Measurements from ENCODE around the gene UNC93A.
"Not testable (repeated sequence)": the region's sequence is repeated elsewhere in the genome, so short reads cannot be mapped to it uniquely, and the experiment has no call there.

The UNC93A gene

DNA sequence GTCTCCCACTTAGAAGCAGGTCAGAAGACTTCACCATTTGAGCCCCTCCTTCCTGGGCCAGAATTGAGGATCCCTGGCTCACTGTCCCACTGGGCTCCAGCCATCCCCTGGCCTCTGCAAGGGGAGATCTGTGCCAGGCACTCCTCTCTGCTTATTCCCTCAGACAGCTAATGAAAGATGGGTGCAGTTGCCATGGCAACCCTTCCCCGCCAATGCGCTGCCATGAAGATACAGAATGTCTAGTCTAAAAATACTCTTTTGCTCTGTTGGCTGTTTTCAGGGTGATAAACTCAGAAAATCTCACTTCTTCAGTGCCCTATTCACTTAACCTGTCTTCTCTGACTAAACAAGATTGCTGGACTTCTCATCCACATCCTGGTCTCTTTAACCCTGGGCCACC lies 20.2 kb downstream of the UNC93A start:
- TF ChIP-seq TAF1 (IDR thresholded peaks at IDR 0.05; ENCODE audit: borderline replicate concordance, low read depth, low read length) (no peak), POLR2A (IDR thresholded peaks at IDR 0.05; ENCODE audit: low read depth, low read length) (no peak), POLR2AphosphoS5 (IDR thresholded peaks at IDR 0.05; ENCODE audit: low read depth, low read length) (no peak)
- no peak for DNase-seq (ENCODE audit: insufficient read length)
- no peak for FAIRE-seq

DNA sequence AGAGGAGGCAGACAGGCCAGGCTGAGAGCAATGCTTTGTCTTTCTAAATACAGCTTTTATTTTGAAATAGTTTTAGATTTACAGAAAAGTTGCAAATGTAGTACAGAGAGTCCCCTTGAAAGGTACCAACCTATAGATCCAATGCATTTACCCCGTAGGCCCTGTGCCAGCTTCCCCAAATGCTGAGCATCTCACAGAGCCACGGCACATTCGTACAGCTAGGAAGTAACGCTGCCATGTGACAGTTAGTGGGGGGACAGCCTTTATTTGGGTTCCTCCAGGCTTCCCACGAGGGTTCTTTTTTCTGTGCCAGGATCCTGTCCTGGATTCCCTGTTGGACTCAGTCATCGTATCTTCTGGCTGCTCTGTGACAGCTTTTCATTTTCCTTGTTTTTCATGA lies 20.6 kb downstream of the UNC93A start:
- not testable (repeated sequence) for DNase-seq (ENCODE audit: insufficient read length); FAIRE-seq

DNA sequence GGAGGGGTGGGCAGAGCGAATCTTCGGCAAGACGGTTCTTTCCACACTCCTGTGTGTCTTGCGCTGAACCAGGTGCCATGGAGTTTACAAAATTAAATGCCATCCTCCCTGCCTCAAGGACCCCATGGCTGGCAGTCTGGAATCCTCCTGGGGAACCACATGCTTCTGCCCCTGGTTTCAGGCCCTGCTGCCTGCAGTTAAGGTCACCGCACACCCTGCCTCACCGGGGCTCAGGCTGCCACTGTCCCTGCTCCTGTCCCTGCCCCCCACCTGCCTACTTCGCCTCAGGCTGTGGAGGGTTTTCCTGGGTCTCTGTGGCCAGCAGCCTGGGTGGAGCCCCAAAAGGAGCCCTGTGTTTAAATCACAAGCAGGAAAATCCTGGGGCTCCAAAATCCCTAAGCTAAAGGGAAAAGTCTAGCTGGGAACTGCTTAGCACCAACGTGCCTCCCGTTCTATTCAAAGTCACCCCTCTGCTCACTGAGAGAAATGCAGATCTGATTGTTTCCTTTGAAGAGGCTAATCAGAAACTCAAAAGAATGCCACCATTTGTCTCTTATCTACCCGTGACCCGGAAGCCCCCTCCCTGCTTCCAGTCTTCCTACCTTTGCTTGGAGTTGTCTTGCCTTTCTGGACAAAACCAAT lies 23.2 kb downstream of the UNC93A start:
- TF ChIP-seq POLR2A (IDR thresholded peaks at IDR 0.05; ENCODE audit: low read depth, low read length) (no peak), TAF1 (IDR thresholded peaks at IDR 0.05; ENCODE audit: borderline replicate concordance, low read depth, low read length) (no peak), POLR2AphosphoS5 (IDR thresholded peaks at IDR 0.05; ENCODE audit: low read depth, low read length) (no peak)
- FAIRE-seq (no peak), DNase-seq (ENCODE audit: insufficient read length) (no peak)

DNA sequence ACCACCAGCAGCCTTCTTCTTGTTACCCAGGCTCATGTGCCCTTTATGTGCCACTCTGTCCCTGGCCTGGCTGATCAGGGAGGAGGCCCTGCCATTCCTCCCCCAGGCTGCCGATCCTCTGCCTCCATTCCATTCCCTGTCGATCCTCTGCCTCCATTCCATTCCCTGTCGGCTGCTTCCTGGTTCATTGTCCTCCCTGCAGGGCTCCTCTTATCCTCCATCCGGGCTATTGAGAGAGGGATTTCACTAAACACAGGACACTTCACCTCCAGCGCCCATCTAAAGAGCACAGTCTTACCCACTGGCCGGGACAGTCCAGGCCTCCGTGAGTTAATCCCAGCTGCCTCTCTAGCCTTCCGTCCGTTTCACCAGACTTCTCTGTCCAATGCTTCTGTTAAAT lies 26.1 kb downstream of the UNC93A start:
- FAIRE-seq (no peak), DNase-seq (ENCODE audit: insufficient read length) (no peak)
- TF ChIP-seq POLR2AphosphoS5 (IDR thresholded peaks at IDR 0.05; ENCODE audit: low read depth, low read length) (no peak), TAF1 (IDR thresholded peaks at IDR 0.05; ENCODE audit: borderline replicate concordance, low read depth, low read length) (no peak), POLR2A (IDR thresholded peaks at IDR 0.05; ENCODE audit: low read depth, low read length) (no peak)

DNA sequence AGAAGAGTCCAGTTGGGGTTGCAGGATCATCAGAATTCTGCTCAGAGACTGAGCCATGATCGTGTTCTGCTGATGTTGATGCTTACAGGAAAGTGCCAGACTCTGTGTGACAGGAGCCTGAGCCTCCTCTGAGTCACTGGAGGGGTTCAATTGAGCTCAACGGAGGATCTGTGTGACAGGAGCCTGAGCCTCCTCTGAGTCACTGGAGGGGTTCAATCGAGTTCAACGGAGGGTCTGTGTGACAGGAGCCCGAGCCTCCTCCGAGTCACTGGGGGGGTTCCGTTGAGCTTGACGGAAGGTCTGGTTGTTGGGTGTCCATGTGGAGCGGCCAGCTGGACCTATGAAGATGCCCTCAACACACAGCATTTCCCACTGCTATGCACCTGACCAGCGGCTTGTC lies 27.2 kb downstream of the UNC93A start:
- not testable (repeated sequence) for FAIRE-seq; DNase-seq (ENCODE audit: insufficient read length)

DNA sequence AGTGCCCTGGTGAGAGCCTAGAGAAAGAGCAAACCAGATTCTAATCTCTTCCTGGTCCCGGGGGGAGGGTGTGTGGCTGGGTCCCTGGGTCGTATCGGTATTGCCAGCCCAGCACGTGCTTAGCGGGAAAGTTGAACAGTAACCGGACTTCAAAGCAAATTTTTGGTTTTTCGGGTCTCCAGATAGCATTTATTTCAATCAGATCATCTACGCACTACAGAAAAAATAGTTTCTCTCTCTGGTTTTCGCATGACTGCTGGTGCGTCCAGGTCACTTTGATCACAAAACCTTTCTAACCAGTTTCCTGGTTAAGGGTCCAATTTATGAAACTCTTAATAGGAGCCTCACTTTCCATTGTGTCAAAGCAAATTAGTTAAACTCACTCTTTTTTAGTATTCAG lies 27.7 kb downstream of the UNC93A start:
- not testable (repeated sequence) for DNase-seq (ENCODE audit: insufficient read length); FAIRE-seq

DNA sequence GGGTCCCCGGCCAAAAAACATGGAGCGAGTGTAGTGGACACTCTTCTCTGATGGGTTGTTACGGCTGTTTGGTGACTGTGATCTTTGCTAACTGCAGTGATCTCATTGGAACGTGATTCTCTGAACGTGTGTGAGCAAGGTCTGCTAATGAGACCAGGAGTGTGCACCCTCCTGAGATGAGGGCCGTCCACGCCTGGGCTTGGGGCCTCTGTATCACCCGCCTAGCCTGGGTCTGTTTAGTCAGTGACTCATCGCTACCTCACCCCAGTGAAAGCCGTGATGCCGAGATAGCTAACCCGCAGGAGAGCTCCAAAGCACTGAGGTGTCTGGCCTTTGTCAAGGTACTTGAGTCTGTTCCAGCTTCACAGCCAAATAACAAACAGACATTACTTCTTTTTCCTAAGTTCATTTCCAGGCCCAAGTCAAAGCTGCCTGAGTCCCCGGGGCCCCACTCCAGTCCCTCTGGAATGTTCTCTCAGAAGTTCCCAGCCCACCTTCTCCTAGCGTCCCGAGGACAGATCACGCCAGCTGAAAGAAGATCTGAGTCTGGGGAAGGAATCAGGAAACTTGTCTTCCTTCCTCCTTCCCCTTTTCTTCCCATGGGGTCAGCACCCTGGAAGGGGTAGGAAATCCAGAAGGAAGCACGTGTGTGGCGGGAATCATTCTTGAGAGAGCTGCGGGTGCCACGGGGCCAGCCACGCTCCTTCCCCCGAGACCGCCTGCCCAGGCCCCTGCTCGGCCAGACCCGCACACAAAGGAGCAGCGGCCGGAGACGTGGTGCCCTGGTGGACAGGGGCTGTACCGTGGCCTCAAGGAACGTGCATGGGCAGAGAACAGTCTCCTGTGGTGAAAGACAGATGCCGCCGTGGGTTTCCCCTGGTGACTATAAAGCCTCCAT lies 29.0 kb downstream of the UNC93A start:
- not testable (repeated sequence) for DNase-seq (ENCODE audit: insufficient read length); FAIRE-seq

DNA sequence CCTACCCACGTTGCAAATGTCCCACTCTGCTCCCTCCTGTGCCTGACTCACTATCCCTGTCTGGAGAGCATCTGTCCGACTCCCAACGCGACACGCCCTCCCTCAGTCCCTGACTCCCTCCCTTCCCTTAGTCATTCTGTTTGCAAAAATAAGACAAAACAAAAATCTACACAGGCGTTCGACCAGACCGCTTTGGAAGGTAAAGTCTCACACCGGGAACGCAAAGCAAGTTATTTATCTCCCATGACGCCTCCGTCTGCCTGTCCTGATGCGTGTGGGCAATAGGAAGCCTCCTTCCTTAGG lies 29.6 kb downstream of the UNC93A start:
- DNase-seq (ENCODE audit: insufficient read length); FAIRE-seq: not testable (repeated sequence)

DNA sequence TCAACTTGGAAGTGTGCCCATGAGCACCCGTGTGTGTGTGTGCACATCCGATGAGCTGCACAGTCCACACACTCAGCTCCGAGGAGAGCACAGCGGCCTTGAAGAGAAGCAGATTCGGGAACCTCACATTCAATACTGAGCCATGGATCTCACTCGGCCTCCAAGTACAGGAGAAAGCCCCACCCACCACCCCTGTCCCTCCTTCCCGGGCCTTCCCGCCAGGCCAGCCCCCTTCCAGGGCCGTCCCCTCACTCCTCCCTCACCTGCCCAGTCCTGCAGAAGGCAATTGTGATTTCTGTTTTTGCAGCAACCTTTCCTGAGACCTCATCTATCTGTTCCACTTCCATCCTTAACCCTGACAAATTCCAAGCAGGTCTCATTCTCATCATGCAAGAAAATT lies 30.1 kb downstream of the UNC93A start:
- DNase-seq (ENCODE audit: insufficient read length); FAIRE-seq: not testable (repeated sequence)

DNA sequence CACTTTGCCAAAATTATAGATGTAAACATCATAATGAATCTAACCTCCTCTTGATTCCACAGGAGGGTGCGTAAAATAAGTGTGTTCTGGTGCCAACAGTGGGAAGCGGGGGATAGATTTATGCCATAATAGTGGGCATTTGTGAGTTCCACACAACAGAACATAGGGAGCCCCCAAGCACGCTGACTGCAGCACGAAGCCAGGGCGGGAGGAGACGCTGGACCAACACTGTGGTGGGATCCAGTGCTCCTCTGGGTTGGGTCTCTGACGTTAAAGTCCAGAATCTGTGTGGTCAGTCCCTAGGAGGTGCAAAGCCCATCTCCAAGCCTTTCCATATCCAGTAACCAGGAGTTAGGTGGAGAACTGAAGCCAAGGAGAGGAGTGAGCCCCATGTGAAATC lies 32.0 kb downstream of the UNC93A start:
- FAIRE-seq = no peak
- no peak for TF ChIP-seq TAF1 (IDR thresholded peaks at IDR 0.05; ENCODE audit: borderline replicate concordance, low read depth, low read length)
- no peak for TF ChIP-seq POLR2AphosphoS5 (IDR thresholded peaks at IDR 0.05; ENCODE audit: low read depth, low read length)
- TF ChIP-seq POLR2A (IDR thresholded peaks at IDR 0.05; ENCODE audit: low read depth, low read length) = no peak

DNA sequence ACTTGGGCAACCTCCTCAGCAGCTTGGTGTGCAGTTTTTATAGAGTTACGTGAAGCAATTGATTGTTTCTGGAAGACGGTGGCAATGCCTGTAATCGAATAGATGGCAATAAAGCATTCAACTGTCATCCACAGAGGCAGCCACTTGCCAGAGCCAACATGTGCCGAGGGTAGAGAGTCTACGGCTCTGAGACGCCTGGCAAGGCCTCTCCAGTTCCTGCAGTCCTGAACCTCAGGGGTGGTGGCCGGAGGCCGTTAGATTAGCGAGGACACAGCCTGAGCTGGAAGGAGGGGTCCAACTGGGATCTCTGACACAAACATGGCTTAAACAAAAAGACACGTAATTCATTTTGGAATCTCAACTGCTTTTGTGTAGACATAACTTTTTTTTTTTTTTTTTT lies 33.0 kb downstream of the UNC93A start:
- TF ChIP-seq TAF1 (IDR thresholded peaks at IDR 0.05; ENCODE audit: borderline replicate concordance, low read depth, low read length) (no peak), POLR2A (IDR thresholded peaks at IDR 0.05; ENCODE audit: low read depth, low read length) (no peak), POLR2AphosphoS5 (IDR thresholded peaks at IDR 0.05; ENCODE audit: low read depth, low read length) (no peak)
- FAIRE-seq (no peak), DNase-seq (ENCODE audit: insufficient read length) (no peak)

More for the DNA sequence above, 32.0 kb downstream of the UNC93A start:
- DNase-seq (ENCODE audit: insufficient read length) = no peak

DNA sequence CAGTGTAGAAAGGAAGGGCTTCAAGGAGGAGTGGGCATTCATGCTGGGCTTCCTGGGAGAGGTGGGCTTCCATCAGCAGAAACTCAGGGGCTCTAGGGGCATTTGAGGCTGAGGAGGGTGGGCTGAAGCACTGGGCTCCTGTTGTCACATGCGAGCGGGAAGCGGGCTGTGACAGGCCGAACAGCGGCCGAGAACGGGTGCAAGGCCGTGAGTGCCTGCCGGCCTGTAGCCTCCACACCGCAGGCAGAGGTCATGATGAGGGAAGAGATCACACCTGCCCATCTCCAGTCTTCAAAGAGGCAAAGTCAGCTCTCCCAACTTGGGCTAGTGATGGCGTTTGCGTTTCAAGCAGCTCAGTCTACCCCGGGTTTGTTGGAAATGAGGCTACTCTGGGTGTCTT lies 34.7 kb downstream of the UNC93A start:
- FAIRE-seq = no peak
- TF ChIP-seq POLR2A (IDR thresholded peaks at IDR 0.05; ENCODE audit: low read depth, low read length) = no peak
- TF ChIP-seq TAF1 (IDR thresholded peaks at IDR 0.05; ENCODE audit: borderline replicate concordance, low read depth, low read length) = no peak
- no peak for TF ChIP-seq POLR2AphosphoS5 (IDR thresholded peaks at IDR 0.05; ENCODE audit: low read depth, low read length)

DNA sequence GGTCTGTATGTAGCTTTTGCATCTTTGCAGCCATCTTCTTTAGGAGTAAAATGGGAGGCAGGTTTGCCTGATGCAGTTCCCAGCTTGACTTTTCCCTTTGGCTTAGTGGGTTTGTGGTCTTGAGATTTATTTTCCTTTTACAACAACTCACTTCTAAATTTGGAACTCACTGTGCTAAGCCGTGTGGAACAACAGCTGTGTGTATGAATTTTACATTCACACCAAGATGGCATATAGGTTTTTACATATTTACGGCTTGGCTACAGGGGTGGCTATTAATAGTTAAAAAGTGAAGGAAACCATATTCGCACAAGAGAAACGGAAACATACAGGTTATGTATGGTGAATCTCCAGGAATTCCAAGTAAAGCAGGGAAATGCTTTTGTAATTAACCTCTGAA lies 36.3 kb downstream of the UNC93A start:
- FAIRE-seq = no peak
- no peak for DNase-seq (ENCODE audit: insufficient read length)
- TF ChIP-seq POLR2AphosphoS5 (IDR thresholded peaks at IDR 0.05; ENCODE audit: low read depth, low read length) (no peak), POLR2A (IDR thresholded peaks at IDR 0.05; ENCODE audit: low read depth, low read length) (no peak), TAF1 (IDR thresholded peaks at IDR 0.05; ENCODE audit: borderline replicate concordance, low read depth, low read length) (no peak)

More for the DNA sequence above, 34.7 kb downstream of the UNC93A start:
- no peak for DNase-seq (ENCODE audit: insufficient read length)
